Renal pelvis (tissue), 4 donors: ENCODE results near the gene HNRNPM. TPM values are rescaled to one million over a fixed set of nuclear protein-coding genes. Genes with fewer than 3 reads are reported as not detected.
A peak's percentile ranks its signal among the peaks of the same experiment; 100 is the strongest.
"Not testable (repeated sequence)": the region's sequence is repeated elsewhere in the genome, so short reads cannot be mapped to it uniquely, and the experiment has no call there.

Experiments
- DNase-seq: peaks from one replicate; pipeline ENCODE4 v3.0.0-alpha.2; 2013
- polyA plus RNA-seq, 3 donors: library from polyadenylated mRNA; unstranded; fragments of 120-200 nt; gene quantifications; one replicate each; pipeline ENCODE4 v1.2.1, GENCODE V29; 2013; ENCODE audit not compliant: insufficient read length in 3 of 3

Gene HNRNPM
- polyA plus RNA-seq, 3 donors = 348 to 405 (median 377) TPM

- no peak for DNase-seq
Observed at GRCh38 chr19:8506402-8506957, 61.7 kb downstream of the HNRNPM start.

- no peak for DNase-seq
Observed at GRCh38 chr19:8510589-8511115, 65.9 kb downstream of the HNRNPM start.

- DNase-seq = no peak
Observed at GRCh38 chr19:8511573-8512101, 66.9 kb downstream of the HNRNPM start.

GRCh38 chr19:8512115-8512967 lies 67.6 kb downstream of the HNRNPM start:
- no peak for DNase-seq

- DNase-seq = no peak
Observed at GRCh38 chr19:8513036-8513686, 68.4 kb downstream of the HNRNPM start.

- peak; percentile 93 for DNase-seq
Observed at GRCh38 chr19:8513687-8514504, 69.1 kb downstream of the HNRNPM start, which contains the start of gene ZNF414. Gene ZNF414, minus strand, starts transcription at chr19:8514167. Its CDS starts 121 bp downstream, at chr19:8514046.

- DNase-seq = not testable (repeated sequence)
Observed at GRCh38 chr19:8514505-8515009, 69.8 kb downstream of the HNRNPM start.

GRCh38 chr19:8515317-8515716 lies 70.5 kb downstream of the HNRNPM start:
- DNase-seq = no peak

GRCh38 chr19:8517551-8518442 lies 73.0 kb downstream of the HNRNPM start:
- DNase-seq = no peak

- DNase-seq = no peak
Observed at GRCh38 chr19:8518536-8518935, 73.8 kb downstream of the HNRNPM start.

GRCh38 chr19:8519388-8519787 lies 74.6 kb downstream of the HNRNPM start:
- no peak for DNase-seq

GRCh38 chr19:8525401-8525684 lies 80.6 kb downstream of the HNRNPM start:
- DNase-seq = no peak

- peak; percentile 95 for DNase-seq
Observed at GRCh38 chr19:8526345-8527091, 81.7 kb downstream of the HNRNPM start.

- no peak for DNase-seq
Observed at GRCh38 chr19:8528500-8528899, 83.7 kb downstream of the HNRNPM start.

- DNase-seq = no peak
Observed at GRCh38 chr19:8529369-8530006, 84.7 kb downstream of the HNRNPM start.

- DNase-seq = no peak
Observed at GRCh38 chr19:8530061-8530679, 85.4 kb downstream of the HNRNPM start.

- no peak for DNase-seq
Observed at GRCh38 chr19:8531470-8531869, 86.7 kb downstream of the HNRNPM start.

GRCh38 chr19:8532225-8532624 lies 87.5 kb downstream of the HNRNPM start:
- no peak for DNase-seq

GRCh38 chr19:8536282-8536681 lies 91.5 kb downstream of the HNRNPM start:
- DNase-seq = no peak
